HG03139 (cell line): ENCODE data around the gene DCUN1D5.
A peak's percentile ranks its signal among the peaks of the same experiment; 100 is the strongest.

Experiments used
- ATAC-seq: cut with Tn5 transposase; IDR thresholded peaks from one replicate; pipeline ENCODE4 v1.9.1; 2021; ENCODE audit not compliant: unreplicated experiment

DCUN1D5 gene

GRCh38 chr11:103091801-103092524, at the start of gene DCUN1D5:
Gene DCUN1D5, minus strand, starts transcription at chr11:103092160. Its CDS starts 288 bp downstream, at chr11:103091872.
- peak; percentile 100 for ATAC-seq

GRCh38 chr11:103125462-103125861, 33.5 kb upstream of the DCUN1D5 start:
- no peak for ATAC-seq

- no peak for ATAC-seq
Observed at GRCh38 chr11:103114836-103115235, 22.9 kb upstream of the DCUN1D5 start.

DNA sequence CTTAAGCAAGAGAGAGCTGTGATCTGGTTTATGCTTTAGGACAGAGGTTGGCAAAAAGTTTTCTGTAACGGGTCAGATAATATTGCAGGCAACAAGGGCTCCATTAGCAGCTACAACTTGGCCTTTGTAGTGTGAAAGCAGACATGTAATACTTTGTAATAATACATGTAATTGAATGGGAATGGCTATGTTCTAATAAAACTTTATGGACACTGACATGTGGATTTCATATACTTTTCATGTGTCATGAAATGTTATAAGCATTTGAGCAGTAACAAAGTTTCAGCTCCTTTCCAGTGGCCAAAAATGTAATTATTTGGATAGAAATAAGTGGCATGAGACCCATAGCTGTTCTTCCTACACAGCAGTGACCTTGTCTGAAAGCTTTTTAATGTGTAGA, 20.4 kb upstream of the DCUN1D5 start:
- ATAC-seq: no peak

DNA sequence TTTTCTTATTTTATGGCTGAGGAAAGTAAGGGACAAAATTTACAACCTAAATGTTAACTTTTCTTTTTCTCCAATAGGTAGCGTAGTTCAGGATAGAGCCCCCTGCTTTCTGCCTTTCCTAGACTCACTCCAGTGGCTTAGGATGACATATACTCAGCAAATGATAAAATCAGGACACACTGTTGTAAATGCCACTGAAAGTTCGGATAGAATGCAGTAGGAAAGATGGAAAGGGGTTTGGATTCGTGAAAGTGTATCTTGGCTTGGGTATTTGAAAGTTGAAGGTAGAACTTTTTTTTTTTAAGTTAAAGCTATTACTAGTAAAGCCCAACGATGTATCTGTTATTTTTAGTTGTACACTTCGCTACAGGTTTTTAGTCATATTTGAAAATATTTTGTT, 19.4 kb upstream of the DCUN1D5 start:
- no peak for ATAC-seq

DNA sequence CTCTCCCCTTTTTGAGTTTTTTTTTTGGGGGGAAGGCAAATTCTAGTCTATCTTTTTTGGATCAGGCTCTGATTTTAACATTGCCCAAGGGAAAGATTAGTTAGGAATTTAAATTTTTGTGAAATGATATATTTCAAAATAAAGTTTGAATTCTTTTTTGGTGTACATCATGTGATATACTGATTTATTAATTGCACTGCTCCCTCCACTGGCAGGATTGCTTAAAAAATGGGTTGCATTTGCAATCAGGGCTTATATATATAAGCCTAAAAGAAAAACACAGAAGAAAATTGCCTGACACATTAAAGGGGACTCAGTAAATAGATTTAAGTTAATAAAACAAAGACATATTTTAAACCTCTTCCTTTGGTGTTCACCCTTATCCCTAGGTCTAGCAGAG, 18.4 kb upstream of the DCUN1D5 start:
- no peak for ATAC-seq

DNA sequence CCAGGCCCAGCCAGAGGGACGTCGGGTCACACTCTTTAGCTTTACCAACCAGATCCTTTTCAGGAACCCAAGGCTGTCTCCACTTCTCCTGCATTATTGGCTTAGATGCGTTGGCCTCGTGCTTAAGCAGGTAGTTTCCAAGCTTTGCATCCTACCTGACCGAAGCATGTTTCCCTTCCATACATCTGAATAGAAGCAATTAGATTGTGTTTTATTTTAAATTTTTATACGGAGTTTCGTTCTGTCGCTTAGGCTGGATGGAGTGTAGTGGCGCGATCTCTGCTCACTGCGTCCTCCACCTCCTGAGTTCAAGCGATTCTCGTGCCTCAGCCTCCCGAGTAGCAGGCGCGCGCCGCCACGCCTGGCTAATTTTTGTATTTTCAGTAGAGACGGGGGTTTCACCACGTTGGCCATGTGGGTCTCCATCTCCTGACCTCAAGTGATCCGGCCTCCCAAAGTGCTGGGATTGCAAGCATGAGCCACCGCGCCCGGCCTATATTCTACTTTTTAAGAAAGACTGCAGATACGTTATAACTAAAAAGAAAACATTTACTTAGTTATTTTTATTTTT, 17.9 kb upstream of the DCUN1D5 start:
- ATAC-seq: no peak

- ATAC-seq: peak; percentile 100
Observed at GRCh38 chr11:103108933-103109817, 17.2 kb upstream of the DCUN1D5 start, which contains the start of gene DYNC2H1. Gene DYNC2H1, plus strand, starts transcription at chr11:103109426. Its CDS starts 149 bp downstream, at chr11:103109575.

GRCh38 chr11:103097279-103097678, 5.3 kb upstream of the DCUN1D5 start:
- no peak for ATAC-seq

DNA sequence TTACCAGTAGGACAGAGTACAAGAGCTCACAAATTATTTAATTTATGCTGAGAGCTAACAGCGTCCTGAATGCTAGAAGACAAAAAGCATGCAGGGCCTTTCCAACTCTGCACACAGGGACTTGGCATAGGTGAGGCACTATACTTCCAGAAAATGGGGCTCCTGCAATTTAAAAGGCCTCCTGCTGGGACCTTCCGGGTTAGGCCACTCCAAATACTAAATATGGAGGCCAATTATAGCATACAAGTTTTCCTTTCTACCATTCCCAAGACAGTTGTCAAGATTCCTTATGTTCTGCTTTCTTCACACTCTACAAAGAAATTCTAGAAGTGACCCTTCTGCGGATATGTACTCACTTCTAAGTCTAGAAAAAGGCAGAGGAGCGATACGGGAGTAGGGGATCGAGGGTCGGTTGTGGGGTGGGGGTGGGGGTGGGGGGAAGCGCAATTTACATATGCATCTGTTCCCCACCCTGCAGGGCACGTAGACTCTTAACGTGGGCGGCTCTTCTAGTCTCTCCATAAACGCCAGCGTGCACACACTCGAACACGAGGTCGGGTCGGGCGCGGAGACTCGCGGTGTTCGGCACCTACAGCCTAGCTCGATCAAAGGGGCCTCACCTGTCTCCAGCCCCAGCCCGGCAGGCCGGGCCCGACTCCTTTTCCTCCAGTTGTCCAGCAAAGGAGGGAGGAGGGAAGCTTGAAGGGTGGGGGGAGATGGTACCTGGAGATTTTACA, 728 bp downstream of the DCUN1D5 start:
- ATAC-seq: peak; percentile 40

- ATAC-seq: no peak
Observed at GRCh38 chr11:103086461-103086860, 5.5 kb downstream of the DCUN1D5 start.

- no peak for ATAC-seq
Observed at GRCh38 chr11:103085758-103086365, 6.1 kb downstream of the DCUN1D5 start.

- ATAC-seq: no peak
Observed at GRCh38 chr11:103079833-103080232, 12.1 kb downstream of the DCUN1D5 start.

GRCh38 chr11:103078710-103079109, 13.2 kb downstream of the DCUN1D5 start:
- no peak for ATAC-seq

DNA sequence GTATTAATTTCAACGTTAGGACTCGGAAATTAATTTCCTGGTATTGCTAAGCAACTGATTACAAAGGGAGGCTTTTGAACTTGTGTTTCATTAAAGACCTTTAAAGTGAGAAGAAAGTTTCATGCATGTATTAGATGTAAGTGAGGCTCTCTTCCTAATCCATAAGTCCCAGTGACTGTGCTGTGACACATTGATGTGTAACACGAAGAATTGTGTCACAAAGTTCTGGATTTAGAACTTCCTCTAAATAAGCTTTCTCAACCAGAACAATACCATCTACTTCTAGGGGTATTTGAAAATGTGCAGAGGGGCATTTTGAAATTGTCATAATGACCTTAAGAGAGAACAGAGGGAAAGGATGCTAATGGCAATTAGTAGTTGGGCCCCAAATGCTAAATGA, 14.4 kb downstream of the DCUN1D5 start:
- ATAC-seq: no peak

- no peak for ATAC-seq
Observed at GRCh38 chr11:103076361-103076760, 15.6 kb downstream of the DCUN1D5 start.

- ATAC-seq: no peak
Observed at GRCh38 chr11:103071008-103071407, 21.0 kb downstream of the DCUN1D5 start.

DNA sequence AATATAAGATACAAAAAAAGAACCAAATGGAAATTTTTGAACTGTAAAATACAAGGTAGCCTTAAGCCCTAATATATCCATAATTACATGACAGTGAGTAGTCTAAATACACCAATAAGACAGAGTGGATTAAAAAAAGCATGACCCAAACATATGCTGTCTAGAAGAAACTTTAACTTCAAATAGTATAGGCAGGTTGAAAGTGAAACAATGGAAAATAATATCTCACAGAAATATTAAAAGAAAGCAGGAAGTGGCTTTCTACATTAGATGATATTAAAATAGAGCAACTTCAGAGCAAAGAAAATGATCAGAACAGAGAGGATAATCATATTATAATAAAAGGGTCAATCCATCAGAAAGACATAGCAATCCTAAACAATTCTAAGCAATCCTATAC, 21.8 kb downstream of the DCUN1D5 start:
- ATAC-seq: no peak

- ATAC-seq: no peak
Observed at GRCh38 chr11:103069367-103069766, 22.6 kb downstream of the DCUN1D5 start.

- no peak for ATAC-seq
Observed at GRCh38 chr11:103067118-103067517, 24.8 kb downstream of the DCUN1D5 start.

- ATAC-seq: no peak
Observed at GRCh38 chr11:103061656-103062055, 30.3 kb downstream of the DCUN1D5 start.
